Measurements from ENCODE around the gene NPR3. TPM values are rescaled to one million over a fixed set of nuclear protein-coding genes. Genes with fewer than 3 reads are reported as not detected.
A peak's percentile ranks its signal among the peaks of the same experiment; 100 is the strongest.

NPR3 gene
- total RNA-seq, 3 donors from 2014 or later, result 1.9 to 44.2 (median 2.0) TPM

DNA sequence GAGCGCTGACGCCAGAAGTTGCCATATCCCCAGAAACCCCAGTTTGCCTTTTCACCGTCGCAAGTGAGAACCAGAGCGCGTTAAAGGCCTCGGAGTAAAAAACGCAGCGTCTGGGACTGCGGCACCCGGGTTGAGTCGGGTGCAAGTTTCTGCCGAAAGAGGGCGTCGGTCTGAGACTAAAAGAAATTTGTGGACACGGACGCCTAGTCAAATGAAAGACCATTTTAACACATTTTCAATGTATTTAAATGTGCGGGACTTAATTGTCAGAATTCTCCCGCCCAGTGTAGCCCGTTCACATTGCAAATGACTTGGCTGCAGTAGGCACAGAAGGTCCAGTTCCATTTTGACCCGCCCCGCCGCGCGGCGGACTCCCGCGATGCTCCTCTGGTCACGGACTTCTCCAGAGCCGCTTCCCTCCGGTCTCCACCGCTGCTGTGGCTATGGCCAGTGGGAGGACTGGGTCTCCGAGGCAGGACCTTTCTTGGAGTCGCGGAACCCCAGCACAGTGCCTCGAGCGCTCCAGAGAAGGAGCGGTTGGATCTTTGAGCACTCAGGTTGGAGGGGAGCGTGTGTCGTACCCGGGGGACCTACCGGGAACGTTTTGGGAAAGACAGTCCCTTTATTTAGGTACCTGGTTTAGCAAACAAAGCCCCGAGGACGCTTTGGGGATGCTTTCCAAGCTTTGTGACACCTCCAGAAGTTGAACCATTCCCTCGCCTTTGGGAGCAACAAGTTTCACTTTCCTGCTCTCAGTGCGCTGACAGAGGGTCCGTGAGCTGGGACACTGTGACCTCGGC, 1.2 kb upstream of the NPR3 start:
- Histone ChIP-seq H3K27me3 (peaks cover 0 to 33% of the 10 kb centered on the region in 2 donors), H3K9me3 (no peaks in the 10 kb centered on the region), H3K4me1 (peaks cover 3 to 18% of the 10 kb centered on the region in 2 donors), H3K36me3 (no peaks in the 10 kb centered on the region), H3K27ac (peak overlapping the region in 1 of 2 donors; percentile 21), H3K4me3 (peak overlapping the region; percentile 56 to 86 (median 58))
- TF ChIP-seq, protein P1, sequence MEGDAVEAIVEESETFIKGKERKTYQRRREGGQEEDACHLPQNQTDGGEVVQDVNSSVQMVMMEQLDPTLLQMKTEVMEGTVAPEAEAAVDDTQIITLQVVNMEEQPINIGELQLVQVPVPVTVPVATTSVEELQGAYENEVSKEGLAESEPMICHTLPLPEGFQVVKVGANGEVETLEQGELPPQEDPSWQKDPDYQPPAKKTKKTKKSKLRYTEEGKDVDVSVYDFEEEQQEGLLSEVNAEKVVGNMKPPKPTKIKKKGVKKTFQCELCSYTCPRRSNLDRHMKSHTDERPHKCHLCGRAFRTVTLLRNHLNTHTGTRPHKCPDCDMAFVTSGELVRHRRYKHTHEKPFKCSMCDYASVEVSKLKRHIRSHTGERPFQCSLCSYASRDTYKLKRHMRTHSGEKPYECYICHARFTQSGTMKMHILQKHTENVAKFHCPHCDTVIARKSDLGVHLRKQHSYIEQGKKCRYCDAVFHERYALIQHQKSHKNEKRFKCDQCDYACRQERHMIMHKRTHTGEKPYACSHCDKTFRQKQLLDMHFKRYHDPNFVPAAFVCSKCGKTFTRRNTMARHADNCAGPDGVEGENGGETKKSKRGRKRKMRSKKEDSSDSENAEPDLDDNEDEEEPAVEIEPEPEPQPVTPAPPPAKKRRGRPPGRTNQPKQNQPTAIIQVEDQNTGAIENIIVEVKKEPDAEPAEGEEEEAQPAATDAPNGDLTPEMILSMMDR (IDR thresholded peaks at IDR 0.05), result peak; percentile 34 to 50 (median 40)
- no peak for TF ChIP-seq POLR2A (IDR thresholded peaks at IDR 0.05)
- intact Hi-C loops (cut with DNase I; ENCODE audit: low total_unique reads), result loop anchor here (5.0 kb wide), 1 partner anchor 208 kb away; no protein-coding TSS in a partner anchor
- DNase-seq (ENCODE audit: low spot score in 2 of 2), result no peak

GRCh38 chr5:32711362-32711680, 200 bp downstream of the NPR3 start:
- Histone ChIP-seq H3K36me3 (no peaks in the 10 kb centered on the region), H3K9me3 (no peaks in the 10 kb centered on the region), H3K27ac (no peak overlapping the region), H3K4me3 (peak overlapping the region; percentile 56 to 86 (median 58)), H3K4me1 (peaks cover 3 to 18% of the 10 kb centered on the region in 2 donors), H3K27me3 (peaks cover 0 to 33% of the 10 kb centered on the region in 2 donors)
- DNase-seq (ENCODE audit: low spot score in 2 of 2), result no peak
- intact Hi-C loops (cut with DNase I; ENCODE audit: low total_unique reads), result loop anchor here (5.0 kb wide), 1 partner anchor 209 kb away; no protein-coding TSS in a partner anchor
- no peak for TF ChIP-seq POLR2A (IDR thresholded peaks at IDR 0.05)
- TF ChIP-seq, protein P1 (IDR thresholded peaks at IDR 0.05), result no peak
- no peak for TF ChIP-seq POLR2AphosphoS5 (IDR thresholded peaks at IDR 0.05)

- no peak for DNase-seq (ENCODE audit: low spot score in 2 of 2)
- intact Hi-C loops (cut with DNase I; ENCODE audit: low total_unique reads), result loop anchor here (5.0 kb wide), 1 partner anchor 210 kb away; no protein-coding TSS in a partner anchor
Measured at GRCh38 chr5:32711681-32712480, 760 bp downstream of the NPR3 start.

DNA sequence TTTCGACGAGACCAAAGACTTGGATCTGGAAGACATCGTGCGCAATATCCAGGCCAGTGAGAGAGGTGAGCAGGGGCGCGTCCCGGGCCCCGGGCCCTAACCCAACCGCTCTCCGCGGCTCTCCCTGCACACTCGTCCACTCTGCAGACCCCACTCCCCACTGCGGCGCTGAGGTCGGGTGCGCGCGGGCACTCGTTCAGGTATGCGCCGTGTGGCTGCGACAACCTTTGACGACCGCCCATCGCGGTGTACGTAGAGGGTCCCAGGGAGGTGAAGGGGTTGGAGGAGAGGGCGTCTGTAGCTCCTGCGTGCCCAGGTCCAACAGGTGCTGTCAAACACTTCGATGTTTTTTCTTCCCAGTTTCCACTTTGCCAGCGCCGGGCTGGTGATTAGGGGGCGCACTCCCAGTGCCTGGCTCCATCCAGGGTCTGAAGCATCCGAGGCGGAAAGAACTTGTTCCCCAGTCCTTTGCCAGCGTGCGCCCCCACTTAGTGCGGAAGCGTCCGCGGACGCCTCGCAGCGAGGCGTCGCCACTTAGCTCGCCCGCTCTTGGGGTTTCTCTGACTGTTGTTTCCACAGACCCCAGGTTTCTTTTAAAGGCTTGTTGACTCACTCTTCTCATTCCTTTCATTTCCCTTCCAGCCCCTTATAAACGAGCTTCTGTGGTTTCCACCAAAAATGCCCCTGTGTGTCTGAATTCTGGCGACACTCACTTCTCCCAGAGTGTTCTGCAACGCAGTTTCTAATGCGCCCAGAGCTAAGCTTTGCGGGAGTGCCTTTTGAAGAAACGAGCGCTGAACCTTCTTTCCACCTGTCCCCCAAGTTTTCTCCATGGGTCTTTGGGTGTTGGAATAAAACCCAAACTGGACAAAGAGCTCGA, 1.6 kb downstream of the NPR3 start:
- DNase-seq (ENCODE audit: low spot score in 2 of 2), result no peak
- Histone ChIP-seq H3K27ac (no peak overlapping the region), H3K9me3 (peaks cover 0 to 3% of the 10 kb centered on the region in 2 donors), H3K27me3 (peaks cover 0 to 33% of the 10 kb centered on the region in 2 donors), H3K4me1 (peaks cover 3 to 18% of the 10 kb centered on the region in 2 donors), H3K36me3 (no peaks in the 10 kb centered on the region), H3K4me3 (peak overlapping the region; percentile 56 to 86 (median 58))
- intact Hi-C loops (cut with DNase I; ENCODE audit: low total_unique reads), result loop anchor here (5.0 kb wide), 1 partner anchor 210 kb away; no protein-coding TSS in a partner anchor
- TF ChIP-seq, protein P1 (IDR thresholded peaks at IDR 0.05), result no peak
- TF ChIP-seq POLR2AphosphoS5 (IDR thresholded peaks at IDR 0.05), result no peak
- TF ChIP-seq POLR2A (IDR thresholded peaks at IDR 0.05), result no peak

More at GRCh38 chr5:32711681-32712480, 760 bp downstream of the NPR3 start:
- H3K36me3 ChIP-seq, result no peaks in the 10 kb centered on the region
- H3K27ac ChIP-seq, result no peak overlapping the region
- peaks cover 3 to 18% of the 10 kb centered on the region in 2 donors for H3K4me1 ChIP-seq
- peak overlapping the region; percentile 56 to 86 (median 58) for H3K4me3 ChIP-seq
- no peak for TF ChIP-seq POLR2A (IDR thresholded peaks at IDR 0.05)
- TF ChIP-seq POLR2AphosphoS5 (IDR thresholded peaks at IDR 0.05), result no peak
- TF ChIP-seq, protein P1 (IDR thresholded peaks at IDR 0.05), result no peak
- H3K9me3 ChIP-seq, result no peaks in the 10 kb centered on the region
- peaks cover 0 to 33% of the 10 kb centered on the region in 2 donors for H3K27me3 ChIP-seq

Measured in breast epithelium (tissue), 4 donors.